Hepatocyte (in vitro differentiated cells): ENCODE data around the gene NOS1AP. TPM values are rescaled to one million over a fixed set of nuclear protein-coding genes. Genes with fewer than 3 reads are reported as not detected.

ENCODE experiments used
- DNase-seq: peaks from one replicate; pipeline ENCODE4 v3.0.0-alpha.2; 2016; ENCODE audit warnings: low spot score
- H2AFZ ChIP-seq: fragments of 200-600 bp; sonication (generic); 2 replicates; pipeline ENCODE4 v1.6.0; 2016; ENCODE audit warnings: antibody characterized with exemption, mild to moderate bottlenecking
- H3K27ac ChIP-seq: fragments of 200-600 bp; sonication (generic); 2 replicates; pipeline ENCODE4 v1.5.1; 2016; ENCODE audit warnings: mild to moderate bottlenecking
- H3K27me3 ChIP-seq: fragments of 200-600 bp; sonication (generic); 2 replicates; pipeline ENCODE4 v1.6.1; 2016
- H3K36me3 ChIP-seq: fragments of 200-600 bp; sonication (generic); replicated peaks from 2 replicates; pipeline ENCODE4 v1.5.1; 2016; ENCODE audit warnings: low read depth; ENCODE audit not compliant: insufficient read depth
- H3K4me1 ChIP-seq: fragments of 200-600 bp; sonication (generic); 2 replicates; pipeline ENCODE4 v1.5.1; 2016; ENCODE audit warnings: mild to moderate bottlenecking, moderate library complexity; ENCODE audit not compliant: insufficient read depth
- H3K4me2 ChIP-seq: fragments of 200-600 bp; sonication (generic); 2 replicates; pipeline ENCODE4 v1.6.0; 2016
- H3K4me3 ChIP-seq: fragments of 200-600 bp; sonication (generic); 2 replicates; pipeline ENCODE4 v1.5.1; 2016; ENCODE audit warnings: mild to moderate bottlenecking
- H3K79me2 ChIP-seq: fragments of 200-600 bp; sonication (generic); 2 replicates; pipeline ENCODE4 v1.6.0; 2017; ENCODE audit warnings: mild to moderate bottlenecking
- H3K9me2 ChIP-seq: fragments of 200-600 bp; sonication (generic); replicated peaks from 2 replicates; pipeline ENCODE4 v1.6.0; 2017; ENCODE audit warnings: mild to moderate bottlenecking; ENCODE audit not compliant: insufficient read depth
- H3K9me3 ChIP-seq: fragments of 200-600 bp; sonication (generic); 2 replicates; pipeline ENCODE4 v1.5.1; 2016; ENCODE audit warnings: low read depth, mild to moderate bottlenecking
- H4K20me1 ChIP-seq: fragments of 200-600 bp; sonication (generic); 2 replicates; pipeline ENCODE4 v1.6.0; 2016; ENCODE audit warnings: mild to moderate bottlenecking; ENCODE audit not compliant: insufficient read depth, poor library complexity, severe bottlenecking
- CTCF ChIP-seq: fragments of 200-600 bp; sonication (generic); IDR thresholded peaks from 2 replicates; pipeline ENCODE4 v1.5.1; 2016; ENCODE audit warnings: antibody characterized with exemption, mild to moderate bottlenecking; ENCODE audit not compliant: poor library complexity
- EZH2 ChIP-seq: fragments of 200-600 bp; sonication (generic); IDR thresholded peaks from 2 replicates; pipeline ENCODE4 v1.6.1; 2016; ENCODE audit warnings: antibody characterized with exemption, mild to moderate bottlenecking, borderline replicate concordance
- EZH2phosphoT487 ChIP-seq: fragments of 200-600 bp; sonication (generic); IDR thresholded peaks from one replicate; pipeline ENCODE4 v1.6.1; 2018; ENCODE audit warnings: antibody characterized with exemption, mild to moderate bottlenecking, low read depth, moderate library complexity; ENCODE audit not compliant: unreplicated experiment, severe bottlenecking
- WGBS: methylation state at CpG from one replicate; pipeline ENCODE4 v1.1.6; 2016; ENCODE audit warnings: low lambda C conversion rate; ENCODE audit errors: missing lambda C conversion rate; 5-methylcytosine and 5-hydroxymethylcytosine counted together
- polyA plus RNA-seq: library from polyadenylated mRNA; unstranded; fragments of >200 nt; fragmentation: Nextera tagmentation; extraction: Ambion mirVana; gene quantifications from 2 replicates; pipeline ENCODE4 v1.2.1, GENCODE V29; 2016
- total RNA-seq: library from RNA; depleted of rRNA; stranded (reverse); fragments of >200 nt; gene quantifications from 2 replicates; pipeline ENCODE4 v1.2.3, GENCODE V29; 2014

NOS1AP gene
- total and polyA plus RNA-seq, 2 experiments from 2014 or later = 0.97 to 4.4 TPM

- H2AFZ ChIP-seq = no peak overlapping the region
- no peaks in the 10 kb centered on the region for H3K36me3 ChIP-seq
- H3K27me3 ChIP-seq = no peaks in the 10 kb centered on the region
- WGBS = 86% methylated on average over 15 of the region's 15 CpGs
- H3K4me1 ChIP-seq = peaks cover 15% of the 10 kb centered on the region
- no peaks in the 10 kb centered on the region for H3K79me2 ChIP-seq
- TF ChIP-seq EZH2 = no peak
- no peak for TF ChIP-seq CTCF
- no peak for TF ChIP-seq EZH2phosphoT487
- H3K4me2 ChIP-seq = no peak overlapping the region
- no peaks in the 10 kb centered on the region for H3K9me2 ChIP-seq
- no peak overlapping the region for H3K27ac ChIP-seq
- H3K9me3 ChIP-seq = no peaks in the 10 kb centered on the region
- H3K4me3 ChIP-seq = no peak overlapping the region
- no peak for DNase-seq
- H4K20me1 ChIP-seq = no peaks in the 10 kb centered on the region
Measured at GRCh38 chr1:162390396-162391185, 321.1 kb downstream of the NOS1AP start.

GRCh38 chr1:162391790-162392563, 322.5 kb downstream of the NOS1AP start:
- Histone ChIP-seq H3K27ac (peak overlapping the region; percentile 3), H4K20me1 (no peaks in the 10 kb centered on the region), H3K36me3 (no peaks in the 10 kb centered on the region), H3K4me2 (peak overlapping the region; percentile 43), H3K9me2 (no peaks in the 10 kb centered on the region), H3K9me3 (no peaks in the 10 kb centered on the region), H3K4me3 (no peak overlapping the region), H3K4me1 (peaks cover 15% of the 10 kb centered on the region), H2AFZ (peak overlapping the region; percentile 9), H3K27me3 (no peaks in the 10 kb centered on the region), H3K79me2 (no peaks in the 10 kb centered on the region)
- DNase-seq = peak; percentile 61
- TF ChIP-seq EZH2 (no peak), CTCF (peak; percentile 81)
- WGBS = 18% methylated on average over 4 of the region's 4 CpGs

- Histone ChIP-seq H3K4me2 (no peak overlapping the region), H3K27me3 (no peaks in the 10 kb centered on the region), H3K4me1 (no peaks in the 10 kb centered on the region), H3K27ac (no peak overlapping the region), H3K9me2 (no peaks in the 10 kb centered on the region), H2AFZ (no peak overlapping the region), H3K9me3 (no peaks in the 10 kb centered on the region), H4K20me1 (no peaks in the 10 kb centered on the region), H3K4me3 (no peak overlapping the region), H3K79me2 (no peaks in the 10 kb centered on the region), H3K36me3 (no peaks in the 10 kb centered on the region)
- WGBS = 91% methylated on average over 3 of the region's 3 CpGs
- TF ChIP-seq CTCF = no peak
- DNase-seq = no peak
Measured at GRCh38 chr1:162396201-162396906, 326.9 kb downstream of the NOS1AP start.
